ENCODE data around the gene CDC5L. TPM values are rescaled to one million over a fixed set of nuclear protein-coding genes. Genes with fewer than 3 reads are reported as not detected.

CDC5L gene
- total and polyA plus RNA-seq, 2 of the 13 experiments (the other 11 are each of a cell fraction or from before 2014, with no cell fraction given) = 11.0 to 34.2 TPM

DNA sequence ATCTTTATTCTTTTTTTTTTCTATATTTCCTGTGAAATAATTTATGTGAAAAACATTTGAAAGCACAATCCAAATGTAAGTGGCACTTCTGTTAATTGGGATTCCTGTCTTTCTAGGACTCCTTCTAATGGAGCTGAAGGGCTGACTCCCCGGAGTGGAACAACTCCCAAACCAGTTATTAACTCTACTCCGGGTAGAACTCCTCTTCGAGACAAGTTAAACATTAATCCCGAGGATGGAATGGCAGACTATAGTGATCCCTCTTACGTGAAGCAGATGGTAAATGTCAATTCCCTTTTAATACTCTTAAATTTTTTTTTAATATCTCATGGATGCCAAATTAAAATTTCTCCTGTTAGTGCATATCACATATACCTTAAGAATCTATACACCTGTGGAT is 35.0 kb downstream of the CDC5L start:
- in situ Hi-C loops (cut with HindIII; ENCODE audit: extremely low pct_ligation_motif_present, low pct_unique_long_range_greater_than_20kb) = no loop called here
- POLR2A ChIA-PET = no interaction called here
- H3K4me2 ChIP-seq (ENCODE audit: low read depth, low read length) = no peak overlapping the region
- H3K79me2 ChIP-seq (ENCODE audit: insufficient read depth, low read length) = peaks cover 2% of the 10 kb centered on the region
- H3K36me3 ChIP-seq (replicated peaks in 1 of 2; ENCODE audit: control insufficient read depth in 1 of 2, insufficient read depth in 2 of 2, low read length in 2 of 2) = peaks cover 25 to 79% of the 10 kb centered on the region in 2 experiments
- no peaks in the 10 kb centered on the region for H3K27me3 ChIP-seq (ENCODE audit: control insufficient read depth in 1 of 2, insufficient read depth in 2 of 2, low read length in 2 of 2)
- H3K9me3 ChIP-seq (ENCODE audit: low read length) = no peaks in the 10 kb centered on the region
- no peak overlapping the region for H3K27ac ChIP-seq (ENCODE audit: extremely low read length, insufficient read depth, low read length)
- H3K4me1 ChIP-seq (ENCODE audit: insufficient read depth, low read length) = peaks cover 5% of the 10 kb centered on the region; the same call in 1 of the 2 replicates
- CTCF ChIA-PET (ENCODE audit: low intra/inter-chr PET ratio, low total read pairs) = no interaction called here
- H3K4me3 ChIP-seq (replicated peaks in 1 of 3; ENCODE audit: insufficient read depth in 1 of 3, low read depth in 2 of 3, low read length in 3 of 3) = no peak overlapping the region
- TF ChIP-seq ZNF883 (CRISPR knock-in tag; IDR thresholded peaks at IDR 0.05; ENCODE audit: not compliant biosample characterization) (no peak), SNRNP70 (IDR thresholded peaks at IDR 0.05; ENCODE audit: low read depth, low read length) (no peak), ZFP37 (CRISPR knock-in tag; IDR thresholded peaks at IDR 0.05; ENCODE audit: borderline replicate concordance) (no peak), ZSCAN12 (CRISPR knock-in tag; IDR thresholded peaks at IDR 0.05) (no peak), ZNF782 (CRISPR knock-in tag; IDR thresholded peaks at IDR 0.05; ENCODE audit: borderline replicate concordance) (no peak), NCOA2 (CRISPR knock-in tag; IDR thresholded peaks at IDR 0.05) (no peak), NKX3-1 (CRISPR knock-in tag; IDR thresholded peaks at IDR 0.05) (no peak), CREM (IDR thresholded peaks at IDR 0.05) (no peak), CREM (CRISPR knock-in tag; IDR thresholded peaks at IDR 0.05) (no peak), STAG1 (CRISPR knock-in tag; IDR thresholded peaks at IDR 0.05) (no peak)
- TF ChIP-seq, protein P1, sequence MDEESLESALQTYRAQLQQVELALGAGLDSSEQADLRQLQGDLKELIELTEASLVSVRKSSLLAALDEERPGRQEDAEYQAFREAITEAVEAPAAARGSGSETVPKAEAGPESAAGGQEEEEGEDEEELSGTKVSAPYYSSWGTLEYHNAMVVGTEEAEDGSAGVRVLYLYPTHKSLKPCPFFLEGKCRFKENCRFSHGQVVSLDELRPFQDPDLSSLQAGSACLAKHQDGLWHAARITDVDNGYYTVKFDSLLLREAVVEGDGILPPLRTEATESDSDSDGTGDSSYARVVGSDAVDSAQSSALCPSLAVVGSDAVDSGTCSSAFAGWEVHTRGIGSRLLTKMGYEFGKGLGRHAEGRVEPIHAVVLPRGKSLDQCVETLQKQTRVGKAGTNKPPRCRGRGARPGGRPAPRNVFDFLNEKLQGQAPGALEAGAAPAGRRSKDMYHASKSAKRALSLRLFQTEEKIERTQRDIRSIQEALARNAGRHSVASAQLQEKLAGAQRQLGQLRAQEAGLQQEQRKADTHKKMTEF (CRISPR knock-in tag; IDR thresholded peaks at IDR 0.05) = no peak
- TF ChIP-seq, protein P2, sequence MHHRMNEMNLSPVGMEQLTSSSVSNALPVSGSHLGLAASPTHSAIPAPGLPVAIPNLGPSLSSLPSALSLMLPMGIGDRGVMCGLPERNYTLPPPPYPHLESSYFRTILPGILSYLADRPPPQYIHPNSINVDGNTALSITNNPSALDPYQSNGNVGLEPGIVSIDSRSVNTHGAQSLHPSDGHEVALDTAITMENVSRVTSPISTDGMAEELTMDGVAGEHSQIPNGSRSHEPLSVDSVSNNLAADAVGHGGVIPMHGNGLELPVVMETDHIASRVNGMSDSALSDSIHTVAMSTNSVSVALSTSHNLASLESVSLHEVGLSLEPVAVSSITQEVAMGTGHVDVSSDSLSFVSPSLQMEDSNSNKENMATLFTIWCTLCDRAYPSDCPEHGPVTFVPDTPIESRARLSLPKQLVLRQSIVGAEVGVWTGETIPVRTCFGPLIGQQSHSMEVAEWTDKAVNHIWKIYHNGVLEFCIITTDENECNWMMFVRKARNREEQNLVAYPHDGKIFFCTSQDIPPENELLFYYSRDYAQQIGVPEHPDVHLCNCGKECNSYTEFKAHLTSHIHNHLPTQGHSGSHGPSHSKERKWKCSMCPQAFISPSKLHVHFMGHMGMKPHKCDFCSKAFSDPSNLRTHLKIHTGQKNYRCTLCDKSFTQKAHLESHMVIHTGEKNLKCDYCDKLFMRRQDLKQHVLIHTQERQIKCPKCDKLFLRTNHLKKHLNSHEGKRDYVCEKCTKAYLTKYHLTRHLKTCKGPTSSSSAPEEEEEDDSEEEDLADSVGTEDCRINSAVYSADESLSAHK (CRISPR knock-in tag; IDR thresholded peaks at IDR 0.05; ENCODE audit: borderline replicate concordance) = no peak
- BruUV-seq (replicated peaks) = no TSS peak
- no peak for FAIRE-seq
- no peaks in the 10 kb centered on the region for H4K20me1 ChIP-seq (ENCODE audit: insufficient read depth, low read length)
- no peak for DNase-seq (ENCODE audit: low spot score)
- H2AFZ ChIP-seq (ENCODE audit: low read length) = no peak overlapping the region
- intact Hi-C loops (cut with micrococcal nuclease; ENCODE audit: unreplicated experiment) = no loop called here
- no peak for ATAC-seq
- WGBS (ENCODE audit: low lambda C conversion rate) = 73% methylated on average over 5 of the region's 5 CpGs
- H3K9ac ChIP-seq (ENCODE audit: insufficient read depth, low read depth, low read length) = no peak overlapping the region
